ENCODE measurements around the gene ADI1. TPM values are rescaled to one million over a fixed set of nuclear protein-coding genes. Genes with fewer than 3 reads are reported as not detected.
A peak's percentile ranks its signal among the peaks of the same experiment; 100 is the strongest.

The ADI1 gene
- total RNA-seq, 2 donors from 2014 or later, result 24.1 to 26.4 TPM

- no peak for DNase-seq
- no peak overlapping the region for H3K27ac Mint-ChIP-seq
Observed at GRCh38 chr2:3478846-3479385, 40.4 kb downstream of the ADI1 start.

GRCh38 chr2:3476985-3477327 lies 42.4 kb downstream of the ADI1 start:
- H3K4me3 Mint-ChIP-seq, result no peak overlapping the region
- H3K27ac Mint-ChIP-seq, result no peak overlapping the region
- H3K4me1 Mint-ChIP-seq (ENCODE audit: low read depth), result no peaks in the 10 kb centered on the region
- peaks cover 0 to 10% of the 10 kb centered on the region in 2 donors for H3K36me3 Mint-ChIP-seq (ENCODE audit: insufficient read depth in 2 of 2)
- H3K27me3 Mint-ChIP-seq (ENCODE audit: low read depth), result no peaks in the 10 kb centered on the region
- DNase-seq, result no peak
- ATAC-seq (replicated peaks in 1 of 2), result no peak
- H3K9me3 Mint-ChIP-seq, result no peaks in the 10 kb centered on the region

More at GRCh38 chr2:3478846-3479385, 40.4 kb downstream of the ADI1 start:
- H3K4me1 Mint-ChIP-seq (ENCODE audit: low read depth), result no peaks in the 10 kb centered on the region
- no peak for ATAC-seq (replicated peaks in 1 of 2)
- peaks cover 0 to 6% of the 10 kb centered on the region in 2 donors for H3K36me3 Mint-ChIP-seq (ENCODE audit: insufficient read depth in 2 of 2)
- no peak overlapping the region for H3K4me3 Mint-ChIP-seq
- no peaks in the 10 kb centered on the region for H3K9me3 Mint-ChIP-seq
- no peaks in the 10 kb centered on the region for H3K27me3 Mint-ChIP-seq (ENCODE audit: low read depth)

GRCh38 chr2:3476321-3476984 lies 42.9 kb downstream of the ADI1 start:
- no peaks in the 10 kb centered on the region for H3K4me1 Mint-ChIP-seq (ENCODE audit: low read depth)

GRCh38 chr2:3475771-3476170 lies 43.6 kb downstream of the ADI1 start:
- no peak overlapping the region for H3K4me3 Mint-ChIP-seq
- H3K4me1 Mint-ChIP-seq (ENCODE audit: low read depth), result no peaks in the 10 kb centered on the region
- no peaks in the 10 kb centered on the region for H3K27me3 Mint-ChIP-seq (ENCODE audit: low read depth)
- H3K9me3 Mint-ChIP-seq, result no peaks in the 10 kb centered on the region
- DNase-seq, result no peak
- no peak overlapping the region for H3K27ac Mint-ChIP-seq
- H3K36me3 Mint-ChIP-seq (ENCODE audit: insufficient read depth in 2 of 2), result peaks cover 0 to 12% of the 10 kb centered on the region in 2 donors
- ATAC-seq (replicated peaks in 1 of 2), result no peak

More at GRCh38 chr2:3476321-3476984, 42.9 kb downstream of the ADI1 start:
- Mint-ChIP-seq H3K27me3 (ENCODE audit: low read depth) (no peaks in the 10 kb centered on the region), H3K4me3 (no peak overlapping the region), H3K27ac (peak overlapping the region; percentile 48), H3K36me3 (ENCODE audit: insufficient read depth in 2 of 2) (peaks cover 0 to 12% of the 10 kb centered on the region in 2 donors), H3K9me3 (no peaks in the 10 kb centered on the region)
- ATAC-seq (replicated peaks in 1 of 2) (no peak), DNase-seq (no peak)

GRCh38 chr2:3472966-3473365 lies 46.4 kb downstream of the ADI1 start:
- no peak for DNase-seq
- no peak overlapping the region for H3K27ac Mint-ChIP-seq
- H3K4me1 Mint-ChIP-seq (ENCODE audit: low read depth), result no peaks in the 10 kb centered on the region
- H3K9me3 Mint-ChIP-seq, result no peaks in the 10 kb centered on the region
- no peaks in the 10 kb centered on the region for H3K27me3 Mint-ChIP-seq (ENCODE audit: low read depth)
- no peak for ATAC-seq (replicated peaks in 1 of 2)
- peaks cover 0 to 18% of the 10 kb centered on the region in 2 donors for H3K36me3 Mint-ChIP-seq (ENCODE audit: insufficient read depth in 2 of 2)
- H3K4me3 Mint-ChIP-seq, result no peak overlapping the region

- no peaks in the 10 kb centered on the region for H3K9me3 Mint-ChIP-seq
- H3K4me1 Mint-ChIP-seq (ENCODE audit: low read depth), result no peaks in the 10 kb centered on the region
- ATAC-seq (replicated peaks in 1 of 2), result no peak
- no peaks in the 10 kb centered on the region for H3K27me3 Mint-ChIP-seq (ENCODE audit: low read depth)
- H3K36me3 Mint-ChIP-seq (ENCODE audit: insufficient read depth in 2 of 2), result peaks cover 0 to 20% of the 10 kb centered on the region in 2 donors
- peak overlapping the region; percentile 7 for H3K27ac Mint-ChIP-seq
- no peak overlapping the region for H3K4me3 Mint-ChIP-seq
- no peak for DNase-seq
Observed at GRCh38 chr2:3472296-3472695, 47.0 kb downstream of the ADI1 start.

- ATAC-seq (replicated peaks in 1 of 2) (no peak), DNase-seq (no peak)
- Mint-ChIP-seq H3K27me3 (ENCODE audit: low read depth) (no peaks in the 10 kb centered on the region), H3K27ac (no peak overlapping the region), H3K4me1 (ENCODE audit: low read depth) (no peaks in the 10 kb centered on the region), H3K36me3 (ENCODE audit: insufficient read depth in 2 of 2) (peaks cover 0 to 19% of the 10 kb centered on the region in 2 donors), H3K9me3 (no peaks in the 10 kb centered on the region), H3K4me3 (no peak overlapping the region)
Observed at GRCh38 chr2:3470856-3471737, 48.2 kb downstream of the ADI1 start.

- Mint-ChIP-seq H3K9me3 (no peaks in the 10 kb centered on the region), H3K27me3 (ENCODE audit: low read depth) (no peaks in the 10 kb centered on the region), H3K4me1 (ENCODE audit: low read depth) (no peaks in the 10 kb centered on the region), H3K27ac (no peak overlapping the region), H3K36me3 (ENCODE audit: insufficient read depth in 2 of 2) (peaks cover 0 to 17% of the 10 kb centered on the region in 2 donors), H3K4me3 (no peak overlapping the region)
- no peak for ATAC-seq (replicated peaks in 1 of 2)
- no peak for DNase-seq
Observed at GRCh38 chr2:3470166-3470651, 49.1 kb downstream of the ADI1 start.

GRCh38 chr2:3469486-3469885 lies 49.8 kb downstream of the ADI1 start:
- ATAC-seq (replicated peaks in 1 of 2) (no peak), DNase-seq (no peak)
- H3K36me3 Mint-ChIP-seq (ENCODE audit: insufficient read depth in 2 of 2), result peaks cover 0 to 16% of the 10 kb centered on the region in 2 donors

GRCh38 chr2:3468296-3468988 lies 50.9 kb downstream of the ADI1 start:
- ATAC-seq (replicated peaks in 1 of 2) (no peak), DNase-seq (no peak)
- no peaks in the 10 kb centered on the region for H3K27me3 Mint-ChIP-seq (ENCODE audit: low read depth)
- no peaks in the 10 kb centered on the region for H3K4me1 Mint-ChIP-seq (ENCODE audit: low read depth)
- no peak overlapping the region for H3K27ac Mint-ChIP-seq
- H3K9me3 Mint-ChIP-seq, result no peaks in the 10 kb centered on the region
- no peak overlapping the region for H3K4me3 Mint-ChIP-seq
- peaks cover 0 to 18% of the 10 kb centered on the region in 2 donors for H3K36me3 Mint-ChIP-seq (ENCODE audit: insufficient read depth in 2 of 2)

More at GRCh38 chr2:3469486-3469885, 49.8 kb downstream of the ADI1 start:
- Mint-ChIP-seq H3K4me1 (ENCODE audit: low read depth) (no peaks in the 10 kb centered on the region), H3K27me3 (ENCODE audit: low read depth) (no peaks in the 10 kb centered on the region), H3K4me3 (no peak overlapping the region), H3K9me3 (no peaks in the 10 kb centered on the region), H3K27ac (no peak overlapping the region)

- no peak overlapping the region for H3K4me3 Mint-ChIP-seq
- ATAC-seq (replicated peaks in 1 of 2) (no peak), DNase-seq (no peak)
- H3K27ac Mint-ChIP-seq, result no peak overlapping the region
- H3K27me3 Mint-ChIP-seq (ENCODE audit: low read depth), result no peaks in the 10 kb centered on the region
- peaks cover 0 to 18% of the 10 kb centered on the region in 2 donors for H3K36me3 Mint-ChIP-seq (ENCODE audit: insufficient read depth in 2 of 2)
- H3K9me3 Mint-ChIP-seq, result no peaks in the 10 kb centered on the region
- H3K4me1 Mint-ChIP-seq (ENCODE audit: low read depth), result no peaks in the 10 kb centered on the region
Observed at GRCh38 chr2:3467654-3468053, 51.7 kb downstream of the ADI1 start.

GRCh38 chr2:3466966-3467365 lies 52.4 kb downstream of the ADI1 start:
- H3K27ac Mint-ChIP-seq, result no peak overlapping the region
- H3K27me3 Mint-ChIP-seq (ENCODE audit: low read depth), result no peaks in the 10 kb centered on the region
- H3K36me3 Mint-ChIP-seq (ENCODE audit: insufficient read depth in 2 of 2), result peaks cover 0 to 13% of the 10 kb centered on the region in 2 donors
- DNase-seq, result no peak
- H3K9me3 Mint-ChIP-seq, result no peaks in the 10 kb centered on the region
- peaks cover 2% of the 10 kb centered on the region for H3K4me1 Mint-ChIP-seq (ENCODE audit: low read depth)
- ATAC-seq (replicated peaks in 1 of 2), result no peak
- H3K4me3 Mint-ChIP-seq, result no peak overlapping the region

- no peak overlapping the region for H3K4me3 Mint-ChIP-seq
- H3K27me3 Mint-ChIP-seq (ENCODE audit: low read depth), result no peaks in the 10 kb centered on the region
- peaks cover 0 to 11% of the 10 kb centered on the region in 2 donors for H3K36me3 Mint-ChIP-seq (ENCODE audit: insufficient read depth in 2 of 2)
- no peak overlapping the region for H3K27ac Mint-ChIP-seq
- H3K9me3 Mint-ChIP-seq, result no peaks in the 10 kb centered on the region
- no peak for DNase-seq
- peaks cover 7% of the 10 kb centered on the region for H3K4me1 Mint-ChIP-seq (ENCODE audit: low read depth)
- ATAC-seq (replicated peaks in 1 of 2), result no peak
Observed at GRCh38 chr2:3466482-3466863, 52.9 kb downstream of the ADI1 start.
